ENCODE results near the gene SLC37A3. TPM values are rescaled to one million over a fixed set of nuclear protein-coding genes. Genes with fewer than 3 reads are reported as not detected.
"Not testable (repeated sequence)": the region's sequence is repeated elsewhere in the genome, so short reads cannot be mapped to it uniquely, and the experiment has no call there.

The SLC37A3 gene
- total RNA-seq, 1 experiment from 2014 or later, result 57.8 TPM

GRCh38 chr7:140416560-140416959 is 18.2 kb upstream of the SLC37A3 start:
- CTCF ChIA-PET, result no interaction called here
- ATAC-seq (no peak), DNase-seq (ENCODE audit: low read depth, low spot score) (no peak)
- BruUV-seq (replicated peaks), result no TSS peak
- no peaks in the 10 kb centered on the region for H3K9me3 ChIP-seq (ENCODE audit: control insufficient read depth, insufficient read depth, low read depth, low read length)
- intact Hi-C loops (cut with micrococcal nuclease; ENCODE audit: unreplicated experiment), result no loop called here
- TF ChIP-seq TCF7L2 (IDR thresholded peaks at IDR 0.05; ENCODE audit: low read depth, low read length) (no peak), SIN3A (IDR thresholded peaks at IDR 0.05; ENCODE audit: borderline replicate concordance, insufficient read depth, low read depth, low read length) (no peak), POLR2AphosphoS5 (IDR thresholded peaks at IDR 0.05; ENCODE audit: low read depth, low read length) (no peak)
- TF ChIP-seq, protein P1, sequence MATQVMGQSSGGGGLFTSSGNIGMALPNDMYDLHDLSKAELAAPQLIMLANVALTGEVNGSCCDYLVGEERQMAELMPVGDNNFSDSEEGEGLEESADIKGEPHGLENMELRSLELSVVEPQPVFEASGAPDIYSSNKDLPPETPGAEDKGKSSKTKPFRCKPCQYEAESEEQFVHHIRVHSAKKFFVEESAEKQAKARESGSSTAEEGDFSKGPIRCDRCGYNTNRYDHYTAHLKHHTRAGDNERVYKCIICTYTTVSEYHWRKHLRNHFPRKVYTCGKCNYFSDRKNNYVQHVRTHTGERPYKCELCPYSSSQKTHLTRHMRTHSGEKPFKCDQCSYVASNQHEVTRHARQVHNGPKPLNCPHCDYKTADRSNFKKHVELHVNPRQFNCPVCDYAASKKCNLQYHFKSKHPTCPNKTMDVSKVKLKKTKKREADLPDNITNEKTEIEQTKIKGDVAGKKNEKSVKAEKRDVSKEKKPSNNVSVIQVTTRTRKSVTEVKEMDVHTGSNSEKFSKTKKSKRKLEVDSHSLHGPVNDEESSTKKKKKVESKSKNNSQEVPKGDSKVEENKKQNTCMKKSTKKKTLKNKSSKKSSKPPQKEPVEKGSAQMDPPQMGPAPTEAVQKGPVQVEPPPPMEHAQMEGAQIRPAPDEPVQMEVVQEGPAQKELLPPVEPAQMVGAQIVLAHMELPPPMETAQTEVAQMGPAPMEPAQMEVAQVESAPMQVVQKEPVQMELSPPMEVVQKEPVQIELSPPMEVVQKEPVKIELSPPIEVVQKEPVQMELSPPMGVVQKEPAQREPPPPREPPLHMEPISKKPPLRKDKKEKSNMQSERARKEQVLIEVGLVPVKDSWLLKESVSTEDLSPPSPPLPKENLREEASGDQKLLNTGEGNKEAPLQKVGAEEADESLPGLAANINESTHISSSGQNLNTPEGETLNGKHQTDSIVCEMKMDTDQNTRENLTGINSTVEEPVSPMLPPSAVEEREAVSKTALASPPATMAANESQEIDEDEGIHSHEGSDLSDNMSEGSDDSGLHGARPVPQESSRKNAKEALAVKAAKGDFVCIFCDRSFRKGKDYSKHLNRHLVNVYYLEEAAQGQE (IDR thresholded peaks at IDR 0.05; ENCODE audit: insufficient read depth in 1 of 2, low read depth in 2 of 2, low read length in 1 of 2), result no peak
- TF ChIP-seq, protein P2, sequence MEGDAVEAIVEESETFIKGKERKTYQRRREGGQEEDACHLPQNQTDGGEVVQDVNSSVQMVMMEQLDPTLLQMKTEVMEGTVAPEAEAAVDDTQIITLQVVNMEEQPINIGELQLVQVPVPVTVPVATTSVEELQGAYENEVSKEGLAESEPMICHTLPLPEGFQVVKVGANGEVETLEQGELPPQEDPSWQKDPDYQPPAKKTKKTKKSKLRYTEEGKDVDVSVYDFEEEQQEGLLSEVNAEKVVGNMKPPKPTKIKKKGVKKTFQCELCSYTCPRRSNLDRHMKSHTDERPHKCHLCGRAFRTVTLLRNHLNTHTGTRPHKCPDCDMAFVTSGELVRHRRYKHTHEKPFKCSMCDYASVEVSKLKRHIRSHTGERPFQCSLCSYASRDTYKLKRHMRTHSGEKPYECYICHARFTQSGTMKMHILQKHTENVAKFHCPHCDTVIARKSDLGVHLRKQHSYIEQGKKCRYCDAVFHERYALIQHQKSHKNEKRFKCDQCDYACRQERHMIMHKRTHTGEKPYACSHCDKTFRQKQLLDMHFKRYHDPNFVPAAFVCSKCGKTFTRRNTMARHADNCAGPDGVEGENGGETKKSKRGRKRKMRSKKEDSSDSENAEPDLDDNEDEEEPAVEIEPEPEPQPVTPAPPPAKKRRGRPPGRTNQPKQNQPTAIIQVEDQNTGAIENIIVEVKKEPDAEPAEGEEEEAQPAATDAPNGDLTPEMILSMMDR (IDR thresholded peaks at IDR 0.05), result no peak
- H3K36me3 ChIP-seq (ENCODE audit: control insufficient read depth, insufficient read depth, low read length), result no peaks in the 10 kb centered on the region
- POLR2A ChIA-PET, result no interaction called here
- H3K27me3 ChIP-seq (ENCODE audit: control insufficient read depth, insufficient read depth, low read length), result no peaks in the 10 kb centered on the region
- in situ Hi-C loops (cut with HindIII; ENCODE audit: low pct_unique_long_range_greater_than_20kb, low sequenced_read_pairs), result no loop called here
- no peak overlapping the region for H3K27ac ChIP-seq (ENCODE audit: low read length)
- no peak overlapping the region for H3K4me3 ChIP-seq (ENCODE audit: low read depth in 2 of 2, low read length in 2 of 2)
- H3K4me1 ChIP-seq (ENCODE audit: control insufficient read depth, insufficient read depth, low read length), result no peaks in the 10 kb centered on the region

- DNase-seq (ENCODE audit: low read depth, low spot score); intact Hi-C loops (cut with micrococcal nuclease; ENCODE audit: unreplicated experiment); H3K9me3 ChIP-seq (ENCODE audit: control insufficient read depth, insufficient read depth, low read depth, low read length); H3K36me3 ChIP-seq (ENCODE audit: control insufficient read depth, insufficient read depth, low read length); in situ Hi-C loops (cut with HindIII; ENCODE audit: low pct_unique_long_range_greater_than_20kb, low sequenced_read_pairs); ATAC-seq; H3K27me3 ChIP-seq (ENCODE audit: control insufficient read depth, insufficient read depth, low read length); H3K27ac ChIP-seq (ENCODE audit: low read length); H3K4me1 ChIP-seq (ENCODE audit: control insufficient read depth, insufficient read depth, low read length); BruUV-seq (replicated peaks); POLR2A ChIA-PET; CTCF ChIA-PET; H3K4me3 ChIP-seq (ENCODE audit: low read depth in 2 of 2, low read length in 2 of 2): not testable (repeated sequence)
Observed at GRCh38 chr7:140415816-140416215, 17.5 kb upstream of the SLC37A3 start.

- CTCF ChIA-PET, result no interaction called here
- POLR2A ChIA-PET, result no interaction called here
Observed at GRCh38 chr7:140415361-140415760, 17.0 kb upstream of the SLC37A3 start.

More at GRCh38 chr7:140415361-140415760, 17.0 kb upstream of the SLC37A3 start:
- TF ChIP-seq, protein P1 (IDR thresholded peaks at IDR 0.05; ENCODE audit: insufficient read depth in 1 of 2, low read depth in 2 of 2, low read length in 1 of 2), result no peak
- TF ChIP-seq TCF7L2 (IDR thresholded peaks at IDR 0.05; ENCODE audit: low read depth, low read length) (no peak), SIN3A (IDR thresholded peaks at IDR 0.05; ENCODE audit: borderline replicate concordance, insufficient read depth, low read depth, low read length) (no peak), POLR2AphosphoS5 (IDR thresholded peaks at IDR 0.05; ENCODE audit: low read depth, low read length) (no peak)
- TF ChIP-seq, protein P2 (IDR thresholded peaks at IDR 0.05), result no peak
- no peaks in the 10 kb centered on the region for H3K27me3 ChIP-seq (ENCODE audit: control insufficient read depth, insufficient read depth, low read length)
- no peaks in the 10 kb centered on the region for H3K36me3 ChIP-seq (ENCODE audit: control insufficient read depth, insufficient read depth, low read length)
- in situ Hi-C loops (cut with HindIII; ENCODE audit: low pct_unique_long_range_greater_than_20kb, low sequenced_read_pairs) (no loop called here), intact Hi-C loops (cut with micrococcal nuclease; ENCODE audit: unreplicated experiment) (no loop called here)
- no peaks in the 10 kb centered on the region for H3K9me3 ChIP-seq (ENCODE audit: control insufficient read depth, insufficient read depth, low read depth, low read length)
- H3K27ac ChIP-seq (ENCODE audit: low read length), result no peak overlapping the region
- no peak overlapping the region for H3K4me3 ChIP-seq (ENCODE audit: low read depth in 2 of 2, low read length in 2 of 2)
- no peaks in the 10 kb centered on the region for H3K4me1 ChIP-seq (ENCODE audit: control insufficient read depth, insufficient read depth, low read length)
- BruUV-seq (replicated peaks), result no TSS peak
- no peak for ATAC-seq
- DNase-seq (ENCODE audit: low read depth, low spot score), result no peak
